HepG2 (cell line): ENCODE data around the gene SDK2. TPM values are rescaled to one million over a fixed set of nuclear protein-coding genes. Genes with fewer than 3 reads are reported as not detected.

Source experiments
- ATAC-seq: fragments of 200-7000 bp; cut with Tn5 transposase; 3 replicates; pipeline ENCODE4 v1.9.1; 2020; ENCODE audit warnings: mild to moderate bottlenecking, moderate library complexity
- BruUV-seq: library from RNA; stranded (reverse); fragments of 400-500 nt; replicated peaks from 2 replicates; lab custom pipeline; 2021; lab: Mats Ljungman, UMichigan
- CTCF ChIA-PET: fragments of 300-600 bp; formaldehyde crosslinking; extraction: SDS; loops from one replicate; lab custom pipeline; 2021; ENCODE audit warnings: low total read pairs, inconsistent platforms, low intra/inter-chr PET ratio; lab: Yijun Ruan, JAX
- POLR2A ChIA-PET: fragments of 350-600 bp; sonication (Branson Sonifier 250); formaldehyde crosslinking; loops from one replicate; lab custom pipeline; 2020; ENCODE audit warnings: antibody characterized with exemption, inconsistent platforms; lab: Yijun Ruan, JAX
- DNase-seq: peaks from one replicate; pipeline ENCODE4 v3.0.0-alpha.2; 2015; ENCODE audit warnings: low spot score
- FAIRE-seq: peaks from 3 replicates; lab custom pipeline; 2011; peaks lifted over from hg19 to GRCh38; lab: Jason Lieb, UNC
- H2AFZ ChIP-seq: one replicate; pipeline ENCODE4 v1.6.1; 2011; ENCODE audit warnings: low read length, inconsistent platforms
- H3K27ac ChIP-seq: fragments of 300-600 bp; 3 replicates; pipeline ENCODE4 v1.8.0; 2011; ENCODE audit warnings: mixed run types, mild to moderate bottlenecking, mixed read lengths, low read length, inconsistent platforms; ENCODE audit not compliant: insufficient read depth; ENCODE audit errors: extremely low read length
- H3K27me3 ChIP-seq, 2 experiments: fragments of 200-600 bp in 1 of 2; 2 replicates in 1 of 2; 3 replicates in 1 of 2; pipeline versions ENCODE4 v1.6.0 to v1.8.0; 2011; ENCODE audit warnings: low read length in 2 of 2, mild to moderate bottlenecking in 2 of 2, moderate library complexity in 2 of 2, inconsistent platforms in 1 of 2; ENCODE audit not compliant: insufficient read depth in 2 of 2, control insufficient read depth in 1 of 2
- H3K36me3 ChIP-seq, 2 experiments: fragments of 200-600 bp in 1 of 2; replicated peaks in 1 of 2; 2 replicates in 1 of 2; 3 replicates in 1 of 2; pipeline versions ENCODE4 v1.5.1 to v1.8.0; 2011; ENCODE audit warnings: low read length in 2 of 2, inconsistent platforms in 1 of 2; ENCODE audit not compliant: insufficient read depth in 2 of 2, control insufficient read depth in 1 of 2
- H3K4me1 ChIP-seq: 2 replicates; pipeline ENCODE4 v1.5.1; 2012; ENCODE audit warnings: low read length, inconsistent platforms; ENCODE audit not compliant: insufficient read depth
- H3K4me2 ChIP-seq: 2 replicates; pipeline ENCODE4 v1.6.0; 2011; ENCODE audit warnings: low read depth, low read length, inconsistent platforms
- H3K4me3 ChIP-seq, 3 experiments: fragments of 200-600 bp in 1 of 3; sonication (generic), shearing (Covaris generic) in 1 of 3; replicated peaks in 1 of 3; 2 replicates each; pipeline ENCODE4 v1.5.1; 2011 to 2016; ENCODE audit warnings: low read length in 3 of 3, inconsistent platforms in 2 of 3, low read depth in 2 of 3, mild to moderate bottlenecking in 2 of 3, control low read depth in 1 of 3, mixed read lengths in 1 of 3; ENCODE audit not compliant: insufficient read depth in 1 of 3
- H3K79me2 ChIP-seq: one replicate; pipeline ENCODE4 v1.6.1; 2011; ENCODE audit warnings: low read length, inconsistent platforms; ENCODE audit not compliant: insufficient read depth
- H3K9ac ChIP-seq: 2 replicates; pipeline ENCODE4 v1.6.0; 2011; ENCODE audit warnings: mild to moderate bottlenecking, low read depth, low read length, inconsistent platforms; ENCODE audit not compliant: insufficient read depth
- H3K9me3 ChIP-seq: 2 replicates; pipeline ENCODE4 v1.5.1; 2012; ENCODE audit warnings: mild to moderate bottlenecking, low read length
- H4K20me1 ChIP-seq: 2 replicates; pipeline ENCODE4 v1.6.0; 2011; ENCODE audit warnings: inconsistent platforms, mild to moderate bottlenecking, low read length, moderate library complexity; ENCODE audit not compliant: insufficient read depth
- ARHGAP35 ChIP-seq: sonication (generic); formaldehyde crosslinking; IDR thresholded peaks from 2 replicates; pipeline ENCODE4 v1.9.0; 2022; ENCODE audit warnings: mild to moderate bottlenecking, inconsistent platforms, moderate library complexity, missing genetic modification reagents, borderline replicate concordance
- HMG20B ChIP-seq: conservative IDR thresholded peaks from 2 replicates; pipeline ENCODE4 v1.6.1; 2016; ENCODE audit warnings: missing genetic modification reagents, missing compliant biosample characterization
- MED8 ChIP-seq: sonication (generic); formaldehyde crosslinking; IDR thresholded peaks from 2 replicates; pipeline ENCODE4 v1.8.1; 2023; ENCODE audit warnings: mild to moderate bottlenecking, missing genetic modification reagents; ENCODE audit not compliant: insufficient replicate concordance
- NCOA5 ChIP-seq: sonication (generic); formaldehyde crosslinking; IDR thresholded peaks from 2 replicates; pipeline ENCODE4 v1.4.0; 2020; ENCODE audit warnings: missing genetic modification reagents
- ONECUT2 ChIP-seq: sonication (generic); formaldehyde crosslinking; IDR thresholded peaks from 2 replicates; pipeline ENCODE4 v1.4.0; 2020; ENCODE audit warnings: missing genetic modification reagents
- RBAK ChIP-seq: sonication (generic); formaldehyde crosslinking; IDR thresholded peaks from 2 replicates; pipeline ENCODE4 v1.5.1; 2020; ENCODE audit warnings: mild to moderate bottlenecking, missing genetic modification reagents
- RBM22 ChIP-seq: fragments of 200-400 bp; formaldehyde crosslinking; optimal IDR thresholded peaks from 2 replicates; pipeline ENCODE3; 2017; ENCODE audit warnings: mild to moderate bottlenecking, low read length, moderate library complexity
- SRSF1 ChIP-seq: fragments of 200-400 bp; formaldehyde crosslinking; optimal IDR thresholded peaks from 2 replicates; pipeline ENCODE3; 2017; ENCODE audit warnings: mild to moderate bottlenecking, low read depth, low read length, moderate library complexity
- ZC3H4 ChIP-seq: sonication (generic); formaldehyde crosslinking; IDR thresholded peaks from 2 replicates; pipeline ENCODE4 v1.4.0; 2020; ENCODE audit warnings: missing genetic modification reagents, borderline replicate concordance
- ZNF432 ChIP-seq: sonication (generic); formaldehyde crosslinking; IDR thresholded peaks from 2 replicates; pipeline ENCODE4 v1.5.0; 2020; ENCODE audit warnings: missing genetic modification reagents, mild to moderate bottlenecking, borderline replicate concordance
- ZNF556 ChIP-seq: sonication (generic); formaldehyde crosslinking; IDR thresholded peaks from 2 replicates; pipeline ENCODE4 v1.4.0; 2020; ENCODE audit warnings: mild to moderate bottlenecking, missing genetic modification reagents, borderline replicate concordance
- ZNF703 ChIP-seq: sonication (generic); formaldehyde crosslinking; IDR thresholded peaks from 2 replicates; pipeline ENCODE4 v1.5.1; 2020; ENCODE audit warnings: missing genetic modification reagents, mild to moderate bottlenecking, moderate library complexity, borderline replicate concordance
- ZNF839 ChIP-seq: sonication (generic); formaldehyde crosslinking; IDR thresholded peaks from 2 replicates; pipeline ENCODE4 v1.4.0; 2020; ENCODE audit warnings: missing genetic modification reagents, mild to moderate bottlenecking, borderline replicate concordance
- ZNF891 ChIP-seq: sonication (generic); formaldehyde crosslinking; IDR thresholded peaks from 2 replicates; pipeline ENCODE4 v1.5.0; 2020; ENCODE audit warnings: mild to moderate bottlenecking, missing genetic modification reagents
- ZSCAN12 ChIP-seq: sonication (generic); formaldehyde crosslinking; IDR thresholded peaks from 2 replicates; pipeline ENCODE4 v1.9.0; 2021; ENCODE audit warnings: mild to moderate bottlenecking, missing genetic modification reagents
- ZSCAN29 ChIP-seq: sonication (generic); formaldehyde crosslinking; conservative IDR thresholded peaks from 2 replicates; pipeline ENCODE4 v1.4.0; 2020; ENCODE audit warnings: mild to moderate bottlenecking, missing genetic modification reagents
- WGBS: methylation state at CpG from one replicate; pipeline ENCODE4 v1.1.6; 2017; ENCODE audit warnings: low lambda C conversion rate; 5-methylcytosine and 5-hydroxymethylcytosine counted together
- in situ Hi-C: cut with HindIII; loops from 2 replicates; pipeline ENCODE4 v1.10.0; 2017; ENCODE audit warnings: low pct_unique_long_range_greater_than_20kb; ENCODE audit not compliant: extremely low pct_ligation_motif_present
- intact Hi-C: fragments of 100-400 bp; cut with micrococcal nuclease; formaldehyde crosslinking; loops from one replicate; pipeline ENCODE4 v1.10.0; 2022; ENCODE audit not compliant: unreplicated experiment
- polyA plus RNA-seq, 8 experiments: library from polyadenylated mRNA; depleted of rRNA in 3 of 8; stranded (reverse) in 7 of 8; unstranded in 1 of 8; fragments of >200 nt; fragmentation: Illumina TruSeq in 4 of 8; extraction: Trizol in 4 of 8; gene quantifications; 2 replicates each; pipeline versions ENCODE4 v1.2.1 to v1.2.3, GENCODE V29; 2011 to 2016; ENCODE audit warnings: low read depth in 4 of 8, missing spikeins in 1 of 8, mixed read lengths in 1 of 8; ENCODE audit not compliant: insufficient read depth in 1 of 8
- total RNA-seq, 5 experiments: library from RNA; depleted of rRNA; stranded (reverse); fragments of >200 nt; fragmentation: Illumina TruSeq; extraction: Trizol; gene quantifications; 2 replicates each; pipeline ENCODE4 v1.2.3, GENCODE V29; 2016; ENCODE audit warnings: low read depth in 1 of 5
- TF ChIP-seq, protein P1 (sequence below): sonication (generic); formaldehyde crosslinking; IDR thresholded peaks from 2 replicates; pipeline ENCODE4 v1.5.1; 2020; ENCODE audit warnings: missing genetic modification reagents, mild to moderate bottlenecking, borderline replicate concordance
- TF ChIP-seq, protein P2 (sequence below): sonication (generic); formaldehyde crosslinking; IDR thresholded peaks from 2 replicates; pipeline ENCODE4 v1.4.0; 2020; ENCODE audit warnings: missing genetic modification reagents

The SDK2 gene
- total and polyA plus RNA-seq, 2 of the 13 experiments (the other 11 are each of a cell fraction or from before 2014, with no cell fraction given), result not detected

DNA sequence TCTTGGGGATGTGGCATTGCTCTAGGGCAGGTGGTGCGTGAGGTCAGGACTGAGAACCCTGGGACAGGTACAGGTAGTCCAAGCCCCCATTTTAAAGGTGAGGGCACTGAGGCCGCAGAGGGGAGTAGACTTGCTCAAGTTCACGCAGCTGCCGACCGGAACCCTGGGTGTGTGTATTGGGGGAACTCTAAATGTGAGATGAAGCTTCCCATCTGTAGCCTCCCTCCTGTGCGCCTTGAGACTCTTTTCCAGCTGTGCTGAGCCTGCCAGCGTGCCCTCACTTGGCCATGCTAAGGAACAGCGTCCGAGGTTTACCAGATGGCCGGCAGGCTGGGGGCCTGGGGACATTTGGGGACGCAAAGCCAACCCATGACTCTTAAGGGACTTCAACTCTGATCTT, 253.4 kb downstream of the SDK2 start:
- Histone ChIP-seq H3K4me3 (no peak overlapping the region), H3K79me2 (no peaks in the 10 kb centered on the region), H4K20me1 (no peaks in the 10 kb centered on the region; the same call in 1 of the 2 replicates), H3K36me3 (no peaks in the 10 kb centered on the region), H2AFZ (no peak overlapping the region), H3K27ac (no peak overlapping the region), H3K9me3 (no peaks in the 10 kb centered on the region), H3K9ac (no peak overlapping the region), H3K27me3 (peaks cover 32 to 82% of the 10 kb centered on the region in 2 experiments), H3K4me1 (no peaks in the 10 kb centered on the region), H3K4me2 (no peak overlapping the region)
- intact Hi-C loops, result no loop called here
- CTCF ChIA-PET, result no interaction called here
- BruUV-seq, result no TSS peak
- POLR2A ChIA-PET, result no interaction called here
- 58% methylated on average over 9 of the region's 11 CpGs for WGBS
- FAIRE-seq (no peak), DNase-seq (no peak), ATAC-seq (no peak)
- TF ChIP-seq, protein P1, sequence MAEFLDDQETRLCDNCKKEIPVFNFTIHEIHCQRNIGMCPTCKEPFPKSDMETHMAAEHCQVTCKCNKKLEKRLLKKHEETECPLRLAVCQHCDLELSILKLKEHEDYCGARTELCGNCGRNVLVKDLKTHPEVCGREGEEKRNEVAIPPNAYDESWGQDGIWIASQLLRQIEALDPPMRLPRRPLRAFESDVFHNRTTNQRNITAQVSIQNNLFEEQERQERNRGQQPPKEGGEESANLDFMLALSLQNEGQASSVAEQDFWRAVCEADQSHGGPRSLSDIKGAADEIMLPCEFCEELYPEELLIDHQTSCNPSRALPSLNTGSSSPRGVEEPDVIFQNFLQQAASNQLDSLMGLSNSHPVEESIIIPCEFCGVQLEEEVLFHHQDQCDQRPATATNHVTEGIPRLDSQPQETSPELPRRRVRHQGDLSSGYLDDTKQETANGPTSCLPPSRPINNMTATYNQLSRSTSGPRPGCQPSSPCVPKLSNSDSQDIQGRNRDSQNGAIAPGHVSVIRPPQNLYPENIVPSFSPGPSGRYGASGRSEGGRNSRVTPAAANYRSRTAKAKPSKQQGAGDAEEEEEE (CRISPR knock-in tag), result no peak
- no peak for TF ChIP-seq RBM22
- no peak for TF ChIP-seq ZNF891 (CRISPR knock-in tag)
- TF ChIP-seq ZSCAN12, result no peak
- TF ChIP-seq RBAK, result no peak
- no peak for TF ChIP-seq SRSF1
- TF ChIP-seq ZNF839 (CRISPR knock-in tag), result no peak
- in situ Hi-C loops, result loop anchor here (25.0 kb wide), 1 partner anchor 429 kb away; no protein-coding TSS in a partner anchor

DNA sequence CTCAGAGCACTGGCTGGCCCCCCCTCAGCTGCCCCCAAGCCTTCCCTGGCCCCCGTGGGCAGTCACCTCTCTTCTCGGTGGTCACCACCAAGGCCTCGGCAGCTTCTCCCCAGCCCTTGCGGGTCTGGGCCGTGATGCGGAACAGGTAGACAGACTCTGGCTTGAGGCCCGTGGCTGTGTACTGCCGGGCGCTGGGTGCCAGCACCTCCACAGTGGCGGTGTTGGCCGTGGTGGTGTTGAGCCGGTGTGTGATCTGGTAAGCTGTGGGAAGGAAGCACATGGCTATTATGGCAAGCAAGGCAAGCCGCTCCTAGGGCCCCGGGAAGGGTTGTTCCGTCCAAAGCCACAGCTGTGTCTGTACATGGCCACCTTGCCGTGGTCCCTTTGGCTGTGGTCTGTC, 254.0 kb downstream of the SDK2 start:
- intact Hi-C loops (no loop called here), in situ Hi-C loops (loop anchor here (25.0 kb wide), 1 partner anchor 428 kb away; no protein-coding TSS in a partner anchor)
- Histone ChIP-seq H3K4me2 (no peak overlapping the region), H3K9me3 (no peaks in the 10 kb centered on the region), H4K20me1 (no peaks in the 10 kb centered on the region; the same call in 1 of the 2 replicates), H3K4me3 (no peak overlapping the region), H3K79me2 (no peaks in the 10 kb centered on the region), H3K4me1 (no peaks in the 10 kb centered on the region), H3K27me3 (peaks cover 34 to 82% of the 10 kb centered on the region in 2 experiments; a peak in 4 of 5 replicates), H2AFZ (no peak overlapping the region), H3K27ac (no peak overlapping the region), H3K36me3 (no peaks in the 10 kb centered on the region), H3K9ac (no peak overlapping the region)
- no TSS peak for BruUV-seq
- POLR2A ChIA-PET, result no interaction called here
- WGBS, result 54% methylated on average over 14 of the region's 16 CpGs
- FAIRE-seq (no peak), ATAC-seq (no peak), DNase-seq (no peak)
- CTCF ChIA-PET, result no interaction called here
- TF ChIP-seq, protein P2, sequence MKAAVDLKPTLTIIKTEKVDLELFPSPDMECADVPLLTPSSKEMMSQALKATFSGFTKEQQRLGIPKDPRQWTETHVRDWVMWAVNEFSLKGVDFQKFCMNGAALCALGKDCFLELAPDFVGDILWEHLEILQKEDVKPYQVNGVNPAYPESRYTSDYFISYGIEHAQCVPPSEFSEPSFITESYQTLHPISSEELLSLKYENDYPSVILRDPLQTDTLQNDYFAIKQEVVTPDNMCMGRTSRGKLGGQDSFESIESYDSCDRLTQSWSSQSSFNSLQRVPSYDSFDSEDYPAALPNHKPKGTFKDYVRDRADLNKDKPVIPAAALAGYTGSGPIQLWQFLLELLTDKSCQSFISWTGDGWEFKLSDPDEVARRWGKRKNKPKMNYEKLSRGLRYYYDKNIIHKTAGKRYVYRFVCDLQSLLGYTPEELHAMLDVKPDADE (CRISPR knock-in tag), result no peak
- TF ChIP-seq NCOA5 (CRISPR knock-in tag) (no peak), ONECUT2 (CRISPR knock-in tag) (no peak), HMG20B (CRISPR knock-in tag) (no peak), ZNF556 (no peak), ARHGAP35 (CRISPR knock-in tag) (no peak), MED8 (CRISPR knock-in tag) (no peak), ZNF432 (no peak), ZNF703 (CRISPR knock-in tag) (no peak), ZC3H4 (no peak), ZSCAN29 (CRISPR knock-in tag) (no peak)
